Activated T-helper 17 cell treated with anti-CD3 and anti-CD28 coated beads, Interleukin-2, amount 50 U/mL, for 72 hours (primary cell): Measurements from ENCODE around the gene MYF6. TPM values are rescaled to one million over a fixed set of nuclear protein-coding genes. Genes with fewer than 3 reads are reported as not detected.

Experiments used
- ATAC-seq: fragments of 150-1000 bp; cut with Tn5 transposase; replicated peaks from 2 replicates; pipeline ENCODE4 v1.10.0; 2021; ENCODE audit warnings: mild to moderate bottlenecking, moderate library complexity
- H3K27ac Mint-ChIP-seq: one replicate; pipeline ENCODE4 v1.8.0; 2022; ENCODE audit warnings: mixed read lengths
- H3K27me3 Mint-ChIP-seq: one replicate; pipeline ENCODE4 v1.8.0; 2022; ENCODE audit warnings: mixed read lengths
- H3K36me3 Mint-ChIP-seq: one replicate; pipeline ENCODE4 v1.8.0; 2022; ENCODE audit warnings: low read depth, mild to moderate bottlenecking, mixed read lengths
- H3K4me1 Mint-ChIP-seq: one replicate; pipeline ENCODE4 v1.8.0; 2022; ENCODE audit warnings: mixed read lengths
- H3K4me3 Mint-ChIP-seq: one replicate; pipeline ENCODE4 v1.8.0; 2022; ENCODE audit warnings: mild to moderate bottlenecking, mixed read lengths
- H3K9me3 Mint-ChIP-seq: one replicate; pipeline ENCODE4 v1.8.0; 2022; ENCODE audit warnings: mixed read lengths
- total RNA-seq, 2 donors: library from RNA; stranded (reverse); gene quantifications; one replicate each; pipeline ENCODE4 v1.2.3, GENCODE V29; 2022

MYF6 gene
- total RNA-seq, 2 donors from 2014 or later, result not detected

DNA sequence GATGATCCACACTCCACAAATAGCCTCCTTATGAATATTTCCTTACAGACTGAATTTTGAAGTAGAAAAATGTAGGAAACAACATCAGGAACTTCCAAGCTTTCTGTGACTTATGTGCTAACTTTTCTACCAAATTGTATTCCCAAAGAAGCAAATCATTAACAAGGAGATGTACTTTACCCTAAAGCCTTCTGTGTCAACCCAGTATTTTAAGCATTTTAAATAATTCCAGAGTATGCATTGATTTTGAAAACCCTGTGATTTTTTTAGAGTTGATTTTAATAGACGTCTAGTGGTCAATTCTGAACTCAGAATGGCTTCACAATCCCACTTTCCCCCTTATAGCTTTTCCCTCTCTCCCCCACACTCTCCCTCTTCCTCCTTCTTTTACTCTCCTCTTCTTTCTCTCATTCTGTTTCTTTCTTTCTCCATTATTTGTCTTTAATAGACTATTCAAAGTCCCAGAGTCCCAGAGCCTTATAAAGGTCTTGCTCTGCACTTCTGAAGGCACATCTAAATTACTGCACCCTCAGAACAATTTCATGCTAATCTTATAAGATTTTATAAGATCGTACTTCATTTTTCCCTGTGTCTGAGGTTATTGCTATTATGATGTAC is 10.1 kb upstream of the MYF6 start:
- no peak overlapping the region for H3K4me3 Mint-ChIP-seq
- H3K36me3 Mint-ChIP-seq, result no peaks in the 10 kb centered on the region
- no peak for ATAC-seq
- H3K9me3 Mint-ChIP-seq, result peaks cover 4% of the 10 kb centered on the region
- no peak overlapping the region for H3K27ac Mint-ChIP-seq
- no peaks in the 10 kb centered on the region for H3K4me1 Mint-ChIP-seq
- no peaks in the 10 kb centered on the region for H3K27me3 Mint-ChIP-seq

DNA sequence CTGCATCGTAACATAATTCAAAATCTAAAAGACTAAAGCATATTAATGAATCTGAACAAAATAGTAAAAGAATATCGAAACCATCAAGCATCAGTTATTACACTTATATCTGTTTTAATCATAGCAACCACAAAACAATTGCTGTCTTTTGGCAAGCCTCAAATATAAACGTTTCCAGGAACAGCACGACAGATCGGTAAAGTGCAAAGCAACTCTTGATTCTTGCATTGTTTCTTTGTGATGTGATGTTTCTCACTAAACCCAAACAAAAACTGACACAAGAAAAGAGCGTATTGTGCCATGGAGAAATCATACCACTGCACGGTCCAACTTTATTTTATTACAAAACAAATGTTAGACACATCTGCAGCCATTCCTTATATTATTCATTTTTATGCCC is 9.2 kb upstream of the MYF6 start:
- no peaks in the 10 kb centered on the region for H3K27me3 Mint-ChIP-seq
- no peaks in the 10 kb centered on the region for H3K36me3 Mint-ChIP-seq
- no peak for ATAC-seq

DNA sequence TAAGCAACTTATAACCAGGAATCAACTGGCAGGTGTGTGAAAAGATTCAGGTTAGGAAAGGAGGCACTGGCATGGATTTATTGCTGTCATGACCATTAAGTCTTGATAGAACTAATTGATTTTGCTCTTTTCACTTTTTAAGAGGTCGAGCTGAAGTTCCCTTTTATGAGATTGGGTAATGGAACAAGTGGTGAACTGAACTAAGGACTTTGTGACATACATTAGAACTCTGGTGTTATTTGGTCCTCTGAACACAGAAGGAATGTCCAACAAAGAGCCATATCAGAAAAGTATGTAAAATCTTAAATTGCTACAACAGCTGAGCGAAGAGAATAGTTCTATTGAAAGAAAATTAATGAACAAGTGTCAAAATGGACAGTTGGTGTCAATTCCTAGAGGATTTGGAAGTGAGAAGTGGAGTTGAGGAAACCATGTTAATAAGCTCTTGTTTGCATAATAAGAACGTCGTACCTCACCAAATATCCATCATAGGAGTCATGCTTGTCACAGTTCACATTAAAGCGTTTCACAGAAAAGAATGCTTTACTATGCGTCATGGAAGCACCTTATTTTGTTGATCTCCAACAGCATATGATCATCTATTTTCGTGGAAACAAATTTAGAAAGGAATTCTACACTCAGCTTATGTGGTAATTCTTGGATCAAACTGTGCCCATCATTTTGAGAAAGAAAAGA is 8.4 kb upstream of the MYF6 start:
- Mint-ChIP-seq H3K36me3 (no peaks in the 10 kb centered on the region), H3K4me3 (no peak overlapping the region), H3K27me3 (no peaks in the 10 kb centered on the region), H3K9me3 (peaks cover 9% of the 10 kb centered on the region), H3K4me1 (no peaks in the 10 kb centered on the region), H3K27ac (no peak overlapping the region)
- no peak for ATAC-seq

More for the DNA sequence above, 9.2 kb upstream of the MYF6 start:
- no peaks in the 10 kb centered on the region for H3K4me1 Mint-ChIP-seq
- H3K9me3 Mint-ChIP-seq, result peaks cover 6% of the 10 kb centered on the region
- no peak overlapping the region for H3K4me3 Mint-ChIP-seq
- no peak overlapping the region for H3K27ac Mint-ChIP-seq

DNA sequence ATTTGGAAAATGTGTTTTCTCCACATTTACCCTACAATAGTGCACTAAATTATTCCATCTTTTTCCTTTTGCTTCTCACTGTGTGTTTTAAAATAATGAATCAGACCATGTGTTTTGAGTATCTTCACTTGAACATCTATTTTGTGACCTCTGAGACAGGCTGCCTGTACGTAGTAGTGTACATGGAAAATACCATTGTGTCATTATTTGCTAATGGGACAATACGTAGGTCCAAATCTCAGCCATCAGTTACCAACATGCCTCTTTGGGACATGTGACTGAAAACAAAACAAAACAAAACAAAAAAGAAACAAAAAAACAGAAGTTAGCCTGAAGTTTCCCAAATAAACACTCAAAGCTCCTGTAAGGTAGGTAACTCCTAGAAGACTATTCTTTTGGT is 7.1 kb upstream of the MYF6 start:
- no peaks in the 10 kb centered on the region for H3K27me3 Mint-ChIP-seq
- H3K36me3 Mint-ChIP-seq, result no peaks in the 10 kb centered on the region
- H3K27ac Mint-ChIP-seq, result no peak overlapping the region
- no peaks in the 10 kb centered on the region for H3K4me1 Mint-ChIP-seq
- ATAC-seq, result no peak
- H3K9me3 Mint-ChIP-seq, result peaks cover 9% of the 10 kb centered on the region
- no peak overlapping the region for H3K4me3 Mint-ChIP-seq

DNA sequence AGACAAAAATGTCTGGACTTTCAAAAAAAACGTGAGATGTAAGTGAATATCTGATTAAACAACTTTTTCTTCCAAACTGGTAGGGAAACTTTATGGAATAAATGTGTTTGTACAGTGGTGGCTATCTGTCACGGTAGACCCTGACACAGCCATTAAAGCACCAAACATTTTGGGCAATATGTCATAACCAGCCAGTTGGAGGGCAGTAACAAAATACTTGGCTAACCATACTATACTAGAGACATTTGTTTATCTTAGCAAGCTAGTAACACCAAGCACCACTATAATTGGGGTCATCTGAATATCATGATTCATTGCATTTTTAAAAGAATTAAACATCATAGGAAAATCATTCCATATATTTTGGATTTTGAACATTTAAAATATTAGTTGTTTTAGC is 6.0 kb upstream of the MYF6 start:
- ATAC-seq, result no peak
- Mint-ChIP-seq H3K4me1 (no peaks in the 10 kb centered on the region), H3K4me3 (no peak overlapping the region), H3K36me3 (no peaks in the 10 kb centered on the region), H3K9me3 (peaks cover 9% of the 10 kb centered on the region), H3K27me3 (no peaks in the 10 kb centered on the region), H3K27ac (no peak overlapping the region)

DNA sequence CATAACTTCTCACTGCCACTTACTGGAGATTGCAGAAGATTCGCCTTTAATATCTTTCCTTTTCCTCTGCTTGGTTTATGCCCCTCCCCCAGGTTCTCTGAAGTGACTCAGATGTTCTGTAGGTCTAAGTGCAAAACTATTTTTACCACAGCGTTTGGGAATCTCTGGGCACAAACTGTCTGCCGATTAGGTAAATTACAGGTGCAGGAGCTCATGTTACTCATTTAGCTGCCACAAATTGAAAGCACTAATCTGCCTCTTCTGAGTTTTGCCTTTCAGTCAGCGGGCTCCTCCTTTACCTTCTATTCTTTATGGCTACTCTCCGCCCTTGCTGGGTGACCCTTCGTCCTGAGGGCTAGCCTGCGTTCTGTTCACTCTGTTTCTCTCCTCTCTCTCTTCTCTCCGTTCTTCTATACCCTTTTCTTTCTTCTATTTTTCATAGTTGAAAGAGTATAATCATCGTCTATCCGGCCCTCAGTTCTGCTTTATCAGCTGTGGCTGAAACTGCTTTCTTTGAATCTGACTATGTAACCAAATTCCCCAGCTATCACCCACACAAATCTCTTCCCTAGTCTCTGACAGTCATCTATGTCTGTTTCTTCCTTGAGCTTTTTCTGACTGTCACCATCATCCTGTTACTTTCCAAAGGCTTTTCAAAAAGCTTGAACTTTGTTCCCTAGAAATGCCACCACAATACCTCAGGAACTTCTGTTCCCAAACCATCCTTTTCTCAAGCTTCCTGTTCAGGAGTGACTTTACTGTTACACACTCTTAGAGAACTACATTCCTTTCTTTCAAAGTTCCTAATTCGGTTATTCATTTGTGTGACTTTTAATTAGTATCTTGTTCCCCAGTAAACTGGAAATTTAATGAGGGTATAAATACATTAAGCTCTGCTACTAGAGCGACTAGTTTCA is 4.3 kb upstream of the MYF6 start:
- peaks cover 8% of the 10 kb centered on the region for H3K27me3 Mint-ChIP-seq
- no peak overlapping the region for H3K4me3 Mint-ChIP-seq
- no peaks in the 10 kb centered on the region for H3K4me1 Mint-ChIP-seq
- peaks cover 9% of the 10 kb centered on the region for H3K9me3 Mint-ChIP-seq
- H3K36me3 Mint-ChIP-seq, result no peaks in the 10 kb centered on the region
- no peak overlapping the region for H3K27ac Mint-ChIP-seq
- no peak for ATAC-seq

DNA sequence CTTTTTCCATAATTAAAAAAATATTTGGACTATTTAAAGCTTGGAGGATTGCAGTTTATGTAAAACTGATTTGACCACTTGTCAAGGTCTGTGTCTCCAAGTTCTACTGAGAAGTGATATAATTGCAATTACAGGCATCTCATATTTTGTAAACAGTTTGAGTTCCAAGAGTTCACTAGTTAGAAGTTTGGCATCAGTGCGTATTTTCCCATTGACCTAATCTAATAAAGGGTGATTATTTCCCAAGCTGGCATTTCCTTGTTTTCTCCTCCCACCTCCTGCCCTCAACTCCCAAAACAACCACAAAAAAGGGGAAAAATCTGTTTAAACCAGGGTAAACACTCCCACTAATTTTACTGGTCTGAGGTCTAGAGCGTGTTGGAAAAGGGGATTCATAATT is 3.0 kb upstream of the MYF6 start:
- H3K9me3 Mint-ChIP-seq, result peaks cover 5% of the 10 kb centered on the region
- peaks cover 15% of the 10 kb centered on the region for H3K27me3 Mint-ChIP-seq
- ATAC-seq, result no peak
- H3K4me1 Mint-ChIP-seq, result no peaks in the 10 kb centered on the region
- H3K36me3 Mint-ChIP-seq, result no peaks in the 10 kb centered on the region
- no peak overlapping the region for H3K4me3 Mint-ChIP-seq
- no peak overlapping the region for H3K27ac Mint-ChIP-seq

DNA sequence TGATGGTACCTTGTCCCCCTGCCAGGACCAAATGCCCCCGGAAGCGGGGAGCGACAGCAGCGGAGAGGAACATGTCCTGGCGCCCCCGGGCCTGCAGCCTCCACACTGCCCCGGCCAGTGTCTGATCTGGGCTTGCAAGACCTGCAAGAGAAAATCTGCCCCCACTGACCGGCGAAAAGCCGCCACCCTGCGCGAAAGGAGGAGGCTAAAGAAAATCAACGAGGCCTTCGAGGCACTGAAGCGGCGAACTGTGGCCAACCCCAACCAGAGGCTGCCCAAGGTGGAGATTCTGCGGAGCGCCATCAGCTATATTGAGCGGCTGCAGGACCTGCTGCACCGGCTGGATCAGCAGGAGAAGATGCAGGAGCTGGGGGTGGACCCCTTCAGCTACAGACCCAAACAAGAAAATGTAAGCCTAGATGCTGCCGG is 410 bp downstream of the MYF6 start:
- Mint-ChIP-seq H3K27me3 (peaks cover 22% of the 10 kb centered on the region), H3K4me1 (no peaks in the 10 kb centered on the region), H3K9me3 (peaks cover 5% of the 10 kb centered on the region), H3K27ac (no peak overlapping the region), H3K4me3 (no peak overlapping the region), H3K36me3 (no peaks in the 10 kb centered on the region)
- no peak for ATAC-seq

DNA sequence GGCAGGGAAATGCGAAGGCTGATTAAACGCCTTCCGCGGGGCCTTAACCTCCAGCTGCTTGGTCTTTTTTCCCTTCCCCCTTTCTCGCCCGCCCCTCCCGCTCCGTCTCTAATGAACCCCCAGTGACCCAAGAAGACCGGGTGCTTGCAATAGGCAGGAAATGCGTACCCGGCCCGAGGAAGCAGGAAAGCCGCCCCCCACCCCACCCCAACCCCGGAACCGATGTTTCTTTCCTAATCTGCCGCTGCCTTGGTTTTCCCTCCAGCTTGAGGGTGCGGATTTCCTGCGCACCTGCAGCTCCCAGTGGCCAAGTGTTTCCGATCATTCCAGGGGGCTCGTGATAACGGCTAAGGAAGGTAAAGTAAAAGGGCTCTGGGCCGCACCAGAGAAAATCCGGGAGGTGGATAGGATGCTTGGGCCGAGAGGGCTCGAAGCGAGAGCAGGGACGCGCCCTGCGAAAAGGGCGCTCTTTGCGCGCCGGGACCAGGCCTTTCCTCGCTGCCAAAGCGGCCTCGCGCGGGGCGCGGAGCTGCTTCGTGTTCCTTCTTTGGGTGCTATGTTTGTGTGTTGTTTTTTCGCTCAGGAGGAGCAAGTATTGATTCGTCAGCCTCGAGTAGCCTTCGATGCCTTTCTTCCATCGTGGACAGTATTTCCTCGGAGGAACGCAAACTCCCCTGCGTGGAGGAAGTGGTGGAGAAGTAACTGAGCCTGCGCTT is 983 bp downstream of the MYF6 start:
- Mint-ChIP-seq H3K4me3 (no peak overlapping the region), H3K27ac (no peak overlapping the region), H3K27me3 (peaks cover 22% of the 10 kb centered on the region), H3K36me3 (no peaks in the 10 kb centered on the region), H3K9me3 (peaks cover 1% of the 10 kb centered on the region), H3K4me1 (no peaks in the 10 kb centered on the region)
- no peak for ATAC-seq

DNA sequence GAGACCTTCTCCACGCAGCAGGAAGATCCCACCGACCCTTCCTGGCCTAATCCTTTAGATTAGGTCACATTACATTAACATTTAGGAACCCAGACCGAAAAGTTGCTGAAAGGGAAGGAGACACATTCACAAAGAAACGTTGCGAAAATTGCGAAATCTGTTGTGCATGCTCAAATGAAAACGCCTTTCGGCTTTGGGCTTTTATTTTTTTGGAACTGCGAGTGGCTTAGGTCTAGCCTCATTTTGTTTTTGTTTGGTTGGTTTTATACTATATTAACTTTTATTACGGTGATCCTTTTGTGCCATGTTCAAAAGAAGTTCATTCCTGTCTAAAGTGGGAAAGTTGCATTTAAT is 1.5 kb downstream of the MYF6 start:
- Mint-ChIP-seq H3K4me1 (no peaks in the 10 kb centered on the region), H3K27ac (no peak overlapping the region), H3K4me3 (no peak overlapping the region), H3K27me3 (peaks cover 26% of the 10 kb centered on the region), H3K36me3 (no peaks in the 10 kb centered on the region), H3K9me3 (no peaks in the 10 kb centered on the region)
- no peak for ATAC-seq

DNA sequence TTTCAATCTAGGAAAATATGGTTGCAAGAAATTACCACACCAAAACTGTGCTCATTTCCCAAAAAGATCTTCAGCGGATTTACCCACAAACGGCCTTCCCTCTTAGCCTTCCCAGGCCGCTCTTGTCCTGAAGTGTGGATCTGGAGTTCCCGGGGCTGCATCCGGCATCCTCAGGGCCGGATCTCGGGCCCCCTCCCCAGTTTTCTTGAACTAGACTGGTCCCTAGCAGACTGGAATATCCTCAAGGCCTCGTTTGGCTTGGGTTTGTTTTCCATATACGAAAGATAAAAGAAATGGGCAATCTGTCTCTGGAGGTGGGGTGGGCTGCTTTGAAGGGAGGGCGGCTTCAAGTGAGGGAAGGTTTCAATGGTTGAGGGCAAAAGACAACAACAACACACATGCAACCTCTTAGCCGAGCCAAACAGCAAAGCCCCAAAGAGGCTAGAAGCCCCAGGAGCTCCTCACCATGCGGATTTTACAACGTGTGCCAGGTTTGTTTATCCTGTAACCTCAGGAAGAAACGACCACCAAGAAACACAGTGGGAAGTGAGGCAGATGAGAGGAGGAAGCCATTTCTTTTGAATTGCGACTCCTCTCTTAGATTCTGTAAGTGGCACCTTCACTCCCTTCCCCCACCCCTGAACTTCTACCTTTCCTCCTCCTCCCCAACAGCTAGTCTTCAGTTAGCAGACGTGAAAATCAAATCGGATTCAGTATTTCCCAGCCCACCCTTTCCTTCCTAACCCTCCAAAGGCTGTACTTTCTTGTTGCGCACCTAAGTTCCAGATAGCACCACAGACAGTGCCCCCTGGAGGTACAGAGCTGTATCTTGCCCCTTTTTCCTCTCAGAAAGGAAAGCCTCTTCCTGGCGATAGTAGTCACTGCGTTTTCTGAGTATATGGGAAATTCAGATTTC is 2.6 kb downstream of the MYF6 start:
- Mint-ChIP-seq H3K9me3 (no peaks in the 10 kb centered on the region), H3K27ac (no peak overlapping the region), H3K27me3 (peaks cover 36% of the 10 kb centered on the region), H3K4me3 (no peak overlapping the region), H3K4me1 (no peaks in the 10 kb centered on the region), H3K36me3 (no peaks in the 10 kb centered on the region)
- no peak for ATAC-seq

DNA sequence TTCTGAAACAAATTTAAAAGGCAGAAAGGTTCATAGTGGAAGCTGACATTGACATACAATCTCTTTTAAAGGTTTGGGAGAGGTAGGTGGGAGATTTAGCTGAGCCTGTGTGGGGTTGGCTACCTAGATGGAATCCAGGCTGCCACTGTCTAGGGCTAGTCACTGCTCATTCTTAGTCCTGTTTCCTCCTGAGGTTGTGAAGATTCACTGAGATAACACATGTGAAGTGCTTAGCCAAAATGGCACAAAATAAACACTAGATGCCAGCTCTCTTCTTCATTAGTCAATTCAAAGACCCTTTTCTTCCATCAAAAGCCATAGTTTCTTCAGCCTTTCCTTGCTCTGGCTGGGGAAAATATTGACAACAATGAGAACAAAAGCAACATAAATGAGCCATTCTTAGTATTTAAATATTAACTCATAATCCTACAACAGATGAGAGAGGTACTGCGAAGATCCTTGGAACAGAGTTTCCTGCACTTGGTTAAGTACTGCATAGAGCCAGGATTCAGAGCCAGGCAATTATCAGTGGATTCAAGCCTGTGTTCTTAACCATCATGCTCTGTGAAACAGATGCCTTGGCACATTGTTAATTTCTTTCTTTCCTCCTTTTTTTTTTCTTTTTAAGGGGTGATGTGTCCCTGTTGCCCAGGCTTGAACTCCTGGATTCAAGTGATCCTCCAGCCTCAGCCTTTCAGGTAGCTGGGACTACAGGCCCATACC is 3.5 kb downstream of the MYF6 start:
- no peaks in the 10 kb centered on the region for H3K36me3 Mint-ChIP-seq
- ATAC-seq, result no peak
- H3K27ac Mint-ChIP-seq, result no peak overlapping the region
- peaks cover 2% of the 10 kb centered on the region for H3K9me3 Mint-ChIP-seq
- H3K27me3 Mint-ChIP-seq, result peaks cover 36% of the 10 kb centered on the region
- no peak overlapping the region for H3K4me3 Mint-ChIP-seq
- no peaks in the 10 kb centered on the region for H3K4me1 Mint-ChIP-seq

DNA sequence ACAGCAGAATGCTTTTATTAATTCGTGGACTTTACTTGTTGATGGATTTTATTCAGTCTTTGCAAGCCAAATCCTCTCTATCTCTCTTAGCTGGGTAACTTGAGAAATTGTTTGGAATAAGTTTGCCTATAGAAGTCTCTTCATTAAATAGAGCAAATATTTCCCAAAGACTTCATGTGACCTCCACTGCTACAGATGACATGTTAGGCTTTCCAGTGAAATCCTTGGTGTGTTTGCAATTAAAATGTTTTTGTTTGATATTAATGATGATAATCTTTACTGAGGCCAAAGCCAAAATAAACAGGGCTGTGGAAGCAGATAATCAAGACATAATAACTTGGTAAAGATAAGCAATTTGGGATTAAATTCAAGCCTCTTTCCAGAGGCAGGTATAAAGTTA is 4.4 kb downstream of the MYF6 start:
- Mint-ChIP-seq H3K4me3 (no peak overlapping the region), H3K4me1 (no peaks in the 10 kb centered on the region), H3K27me3 (peaks cover 40% of the 10 kb centered on the region), H3K27ac (no peak overlapping the region), H3K9me3 (peaks cover 5% of the 10 kb centered on the region), H3K36me3 (no peaks in the 10 kb centered on the region)
- ATAC-seq, result no peak
